Frontal cortex (tissue), 4 donors: ENCODE data around the gene LSMEM2. TPM values are rescaled to one million over a fixed set of nuclear protein-coding genes. Genes with fewer than 3 reads are reported as not detected.
"Not testable (repeated sequence)": the region's sequence is repeated elsewhere in the genome, so short reads cannot be mapped to it uniquely, and the experiment has no call there.

Experiments used
- DNase-seq, 2 donors: peaks; one replicate each; pipeline ENCODE4 v3.0.0; 2012; ENCODE audit warnings: low spot score in 2 of 2
- FAIRE-seq: peaks from 2 replicates; lab custom pipeline; 2012; peaks lifted over from hg19 to GRCh38; lab: Jason Lieb, UNC
- total RNA-seq: library from RNA; depleted of rRNA; stranded (reverse); fragments of >200 nt; gene quantifications from one replicate; pipeline ENCODE4 v1.2.3, GENCODE V29; 2014
- donor health status: control.
- donor health status: control.
- donor health status: control.

Gene LSMEM2
- total RNA-seq: 0.82 TPM

- DNase-seq: peak in 1 of 2 donors; percentile 47
- no peak for FAIRE-seq
Observed at GRCh38 chr3:50278880-50279224, at the start of gene LSMEM2. TSS of gene LSMEM2 (plus strand) at chr3:50279087. CDS start at chr3:50279114, 27 bp downstream.

- FAIRE-seq (no peak), DNase-seq (no peak)
Observed at GRCh38 chr3:50229490-50229889, 49.4 kb upstream of the LSMEM2 start.

- FAIRE-seq (no peak), DNase-seq (no peak)
Observed at GRCh38 chr3:50230104-50230793, 48.6 kb upstream of the LSMEM2 start.

GRCh38 chr3:50230794-50231125 lies 48.1 kb upstream of the LSMEM2 start:
- FAIRE-seq (no peak), DNase-seq (no peak)

GRCh38 chr3:50231581-50231980 lies 47.3 kb upstream of the LSMEM2 start:
- DNase-seq (no peak), FAIRE-seq (no peak)

GRCh38 chr3:50232303-50232702 lies 46.6 kb upstream of the LSMEM2 start:
- no peak for FAIRE-seq

GRCh38 chr3:50233176-50233575 lies 45.7 kb upstream of the LSMEM2 start:
- FAIRE-seq (no peak), DNase-seq (no peak)

More at GRCh38 chr3:50232303-50232702, 46.6 kb upstream of the LSMEM2 start:
- no peak for DNase-seq

- DNase-seq (peak; percentile 99), FAIRE-seq (peak; percentile 95)
Observed at GRCh38 chr3:50235716-50236483, 43.0 kb upstream of the LSMEM2 start, which contains the start of gene GNAI2. TSS of gene GNAI2 (plus strand) at chr3:50236204. CDS start at chr3:50236336, 132 bp downstream.

GRCh38 chr3:50236484-50237132 lies 42.3 kb upstream of the LSMEM2 start:
- DNase-seq (no peak), FAIRE-seq (no peak)

GRCh38 chr3:50237133-50237651 lies 41.7 kb upstream of the LSMEM2 start:
- DNase-seq: no peak

GRCh38 chr3:50237754-50238548 lies 40.9 kb upstream of the LSMEM2 start:
- DNase-seq (peak; percentile 68 to 76), FAIRE-seq (no peak)

More at GRCh38 chr3:50237133-50237651, 41.7 kb upstream of the LSMEM2 start:
- no peak for FAIRE-seq

- FAIRE-seq (no peak), DNase-seq (peak; percentile 68 to 75)
Observed at GRCh38 chr3:50238549-50239026, 40.3 kb upstream of the LSMEM2 start.

- DNase-seq (no peak), FAIRE-seq (no peak)
Observed at GRCh38 chr3:50239649-50240048, 39.2 kb upstream of the LSMEM2 start.

GRCh38 chr3:50241163-50241562 lies 37.7 kb upstream of the LSMEM2 start:
- DNase-seq (no peak), FAIRE-seq (no peak)

- FAIRE-seq (no peak), DNase-seq (no peak)
Observed at GRCh38 chr3:50241713-50242380, 37.0 kb upstream of the LSMEM2 start.

GRCh38 chr3:50242381-50242770 lies 36.5 kb upstream of the LSMEM2 start:
- FAIRE-seq (no peak), DNase-seq (no peak)

GRCh38 chr3:50242851-50243542 lies 35.9 kb upstream of the LSMEM2 start:
- no peak for FAIRE-seq
- DNase-seq: no peak

- FAIRE-seq (no peak), DNase-seq (no peak)
Observed at GRCh38 chr3:50243543-50243895, 35.4 kb upstream of the LSMEM2 start.

GRCh38 chr3:50244813-50245212 lies 34.1 kb upstream of the LSMEM2 start:
- FAIRE-seq, DNase-seq: not testable (repeated sequence)
